HCT116 (cell line): ENCODE data around the gene CUX1. TPM values are rescaled to one million over a fixed set of nuclear protein-coding genes. Genes with fewer than 3 reads are reported as not detected.

ENCODE experiments used
- ATAC-seq: fragments of 200-7000 bp; cut with Tn5 transposase; 2 replicates; pipeline ENCODE4 v1.9.1; 2020; ENCODE audit warnings: mild to moderate bottlenecking, moderate library complexity
- BruUV-seq: library from RNA; stranded (reverse); fragments of 400-500 nt; replicated peaks from 2 replicates; lab custom pipeline; 2021; lab: Mats Ljungman, UMichigan
- CTCF ChIA-PET: fragments of 300-600 bp; sonication (Branson Sonifier 250); formaldehyde crosslinking; loops from one replicate; lab custom pipeline; 2021; ENCODE audit warnings: antibody characterized with exemption; lab: Charles Lee
- POLR2A ChIA-PET: fragments of 300-600, 350-600 bp; sonication (Branson Sonifier 250); formaldehyde crosslinking; loops from one replicate; lab custom pipeline; 2021; ENCODE audit warnings: antibody characterized with exemption; lab: Charles Lee
- RAD21 ChIA-PET, 2 experiments: fragments of 300-600 bp; sonication (Branson Sonifier 250); formaldehyde crosslinking; loops; one replicate each; lab custom pipeline; 2023; ENCODE audit warnings: low total read pairs in 2 of 2; ENCODE audit not compliant: uncharacterized antibody in 2 of 2, unreplicated experiment in 2 of 2, low non-redundant PET in 1 of 2; lab: Charles Lee
- DNase-seq: peaks from one replicate; pipeline ENCODE4 v3.0.0-alpha.2; 2010; ENCODE audit warnings: low read depth, low spot score
- H2AFZ ChIP-seq: fragments of 200-600 bp; shearing (Covaris generic), sonication (generic); 2 replicates; pipeline ENCODE4 v1.6.1; 2017; ENCODE audit warnings: low read depth, mixed run types, mixed read lengths, antibody characterized with exemption, low read length; ENCODE audit not compliant: poor library complexity, severe bottlenecking
- H3K27ac ChIP-seq: 2 replicates; pipeline ENCODE4 v1.5.1; 2012; ENCODE audit warnings: low read depth, low read length
- H3K27me3 ChIP-seq: fragments of 200-600 bp; sonication (generic); 2 replicates; pipeline ENCODE4 v1.6.1; 2016; ENCODE audit warnings: mixed run types, low read length, mixed read lengths; ENCODE audit not compliant: insufficient read depth
- H3K36me3 ChIP-seq, 2 experiments: fragments of 200-500 bp in 1 of 2; fragments of 200-600 bp in 1 of 2; sonication (Bioruptor generic) in 1 of 2; sonication (generic) in 1 of 2; 2 replicates each; pipeline versions ENCODE4 v1.5.1 to v1.6.1; 2014 to 2016; ENCODE audit warnings: low read length in 2 of 2, inconsistent platforms in 1 of 2, mixed read lengths in 1 of 2, mixed run types in 1 of 2; ENCODE audit not compliant: insufficient read depth in 2 of 2, control insufficient read depth in 1 of 2
- H3K4me1 ChIP-seq, 2 experiments: fragments of 200-600 bp in 1 of 2; sonication (generic) in 1 of 2; 2 replicates each; pipeline versions ENCODE4 v1.5.1 to v1.6.1; 2012 to 2017; ENCODE audit warnings: low read length in 2 of 2, inconsistent platforms in 1 of 2, mild to moderate bottlenecking in 1 of 2, mixed read lengths in 1 of 2, mixed run types in 1 of 2, moderate library complexity in 1 of 2; ENCODE audit not compliant: insufficient read depth in 2 of 2, control insufficient read depth in 1 of 2
- H3K4me2 ChIP-seq: fragments of 200-600 bp; sonication (generic); 2 replicates; pipeline ENCODE4 v1.6.1; 2017; ENCODE audit warnings: mixed run types, low read length, mixed read lengths
- H3K4me3 ChIP-seq, 2 experiments: fragments of 200-600 bp in 1 of 2; sonication (generic) in 1 of 2; replicated peaks in 1 of 2; 2 replicates each; pipeline ENCODE4 v1.5.1; 2011 to 2016; ENCODE audit warnings: low read length in 2 of 2, control low read depth in 1 of 2, low read depth in 1 of 2, mild to moderate bottlenecking in 1 of 2, mixed read lengths in 1 of 2, mixed run types in 1 of 2
- H3K79me2 ChIP-seq: fragments of 200-600 bp; sonication (generic); 2 replicates; pipeline ENCODE4 v1.6.1; 2017; ENCODE audit warnings: mild to moderate bottlenecking, mixed run types, low read length, moderate library complexity, mixed read lengths; ENCODE audit not compliant: insufficient read depth
- H3K9ac ChIP-seq: fragments of 200-600 bp; sonication (generic); 2 replicates; pipeline ENCODE4 v1.6.1; 2016; ENCODE audit warnings: low read length, mixed read lengths
- H3K9me2 ChIP-seq: fragments of 200-600 bp; sonication (generic), shearing (Covaris generic); 2 replicates; pipeline ENCODE4 v1.6.1; 2017; ENCODE audit warnings: mixed run types, mild to moderate bottlenecking, moderate library complexity; ENCODE audit not compliant: insufficient read depth
- H3K9me3 ChIP-seq, 2 experiments: fragments of 200-500 bp in 1 of 2; fragments of 200-600 bp in 1 of 2; sonication (Bioruptor generic) in 1 of 2; sonication (generic) in 1 of 2; 2 replicates each; pipeline ENCODE4 v1.6.1; 2014 to 2017; ENCODE audit warnings: low read length in 2 of 2, mixed read lengths in 2 of 2, inconsistent platforms in 1 of 2, low read depth in 1 of 2, mild to moderate bottlenecking in 1 of 2, mixed run types in 1 of 2, moderate library complexity in 1 of 2; ENCODE audit not compliant: control insufficient read depth in 1 of 2, insufficient read depth in 1 of 2
- H4K20me1 ChIP-seq: fragments of 200-600 bp; sonication (generic), shearing (Covaris generic); 2 replicates; pipeline ENCODE4 v1.6.1; 2017; ENCODE audit warnings: mixed run types, mild to moderate bottlenecking, moderate library complexity; ENCODE audit not compliant: insufficient read depth
- ATF3 ChIP-seq: IDR thresholded peaks from 2 replicates; pipeline ENCODE4 v1.6.1; 2012
- CBX3 ChIP-seq: IDR thresholded peaks from 2 replicates; pipeline ENCODE4 v1.6.1; 2012; ENCODE audit warnings: low read depth
- CEBPB ChIP-seq: IDR thresholded peaks from 2 replicates; pipeline ENCODE4 v1.6.1; 2012; ENCODE audit warnings: low read depth
- CTCF ChIP-seq, 3 experiments: fragments of 200-600 bp in 1 of 3; sonication (generic) in 1 of 3; IDR thresholded peaks in 2 of 3; conservative IDR thresholded peaks in 1 of 3; 2 replicates each; pipeline ENCODE4 v1.5.1; 2012 to 2017; ENCODE audit warnings: low read depth in 2 of 3, low read length in 2 of 3, antibody characterized with exemption in 1 of 3, borderline replicate concordance in 1 of 3, control low read depth in 1 of 3, mild to moderate bottlenecking in 1 of 3, mixed read lengths in 1 of 3, mixed run types in 1 of 3, moderate library complexity in 1 of 3; ENCODE audit not compliant: insufficient read depth in 1 of 3
- ELF1 ChIP-seq: IDR thresholded peaks from 2 replicates; pipeline ENCODE4 v1.6.1; 2012; ENCODE audit warnings: low read depth, borderline replicate concordance
- FOSL1 ChIP-seq: IDR thresholded peaks from 2 replicates; pipeline ENCODE4 v1.6.1; 2012; ENCODE audit warnings: low read depth
- SIN3A ChIP-seq: IDR thresholded peaks from 2 replicates; pipeline ENCODE4 v1.6.1; 2012; ENCODE audit warnings: low read depth
- SRF ChIP-seq: IDR thresholded peaks from 2 replicates; pipeline ENCODE4 v1.6.1; 2012; ENCODE audit warnings: low read depth
- TCF7L2 ChIP-seq: IDR thresholded peaks from 2 replicates; pipeline ENCODE4 v1.7.0; 2011; ENCODE audit warnings: borderline replicate concordance, inconsistent platforms; ENCODE audit not compliant: insufficient read depth, insufficient read length; ENCODE audit errors: extremely low read depth
- YY1 ChIP-seq: IDR thresholded peaks from 2 replicates; pipeline ENCODE4 v1.6.1; 2011; ENCODE audit warnings: low read length, low read depth, moderate library complexity, mild to moderate bottlenecking; ENCODE audit not compliant: insufficient replicate concordance; ENCODE audit errors: extremely low read depth
- ZNF274 ChIP-seq: fragments of 200-500 bp; sonication (Bioruptor generic); IDR thresholded peaks from 2 replicates; pipeline ENCODE4 v1.6.1; 2014; ENCODE audit warnings: mild to moderate bottlenecking, low read depth, low read length, inconsistent platforms
- intact Hi-C: fragments of 100-400 bp; cut with micrococcal nuclease; formaldehyde crosslinking; loops from 2 replicates; pipeline ENCODE4 v1.10.0; 2022
- total RNA-seq: library from RNA; stranded (reverse); gene quantifications from one replicate; pipeline ENCODE4 v1.2.1, GENCODE V29; 2021; ENCODE audit not compliant: unreplicated experiment

The CUX1 gene
- total RNA-seq, 1 experiment from 2014 or later = 68.9 TPM

- no peak overlapping the region for H2AFZ ChIP-seq
- TF ChIP-seq TCF7L2 (no peak), YY1 (no peak), SRF (no peak), SIN3A (no peak), CBX3 (no peak), ELF1 (no peak), ZNF274 (no peak), ATF3 (no peak), CTCF (IDR thresholded peaks at IDR 0.05 in 2 of 3, conservative IDR thresholded peaks at IDR 0.05 in 1 of 3; ENCODE audit: borderline replicate concordance in 1 of 3, insufficient read depth in 1 of 3, low read depth in 2 of 3, low read length in 2 of 3) (no peak), FOSL1 (no peak), CEBPB (no peak)
- TF ChIP-seq, all 23 proteins: peak for 0
- H3K4me3 ChIP-seq = no peak overlapping the region
- DNase-seq (no peak), ATAC-seq (no peak)
- no peaks in the 10 kb centered on the region for H3K27me3 ChIP-seq
- H3K9ac ChIP-seq = no peak overlapping the region
- no peaks in the 10 kb centered on the region for H4K20me1 ChIP-seq
- CTCF ChIA-PET = no interaction called here
- intact Hi-C loops = no loop called here
- H3K4me1 ChIP-seq = peaks cover 7 to 19% of the 10 kb centered on the region in 2 experiments; a peak in 3 of 4 replicates
- no peak overlapping the region for H3K4me2 ChIP-seq
- H3K36me3 ChIP-seq = no peaks in the 10 kb centered on the region
- no TSS peak for BruUV-seq
- no peaks in the 10 kb centered on the region for H3K9me3 ChIP-seq
- H3K9me2 ChIP-seq = no peaks in the 10 kb centered on the region
- RAD21 ChIA-PET = no interaction called here
- H3K79me2 ChIP-seq = peaks cover 21% of the 10 kb centered on the region
- no peak overlapping the region for H3K27ac ChIP-seq
- POLR2A ChIA-PET = no interaction called here
These were observed 157.0 kb downstream of the CUX1 start for GRCh38 chr7:101974393-101974792.
